ENCODE data around the gene MROH2B.
"Not testable (repeated sequence)": the region's sequence is repeated elsewhere in the genome, so short reads cannot be mapped to it uniquely, and the experiment has no call there.

GRCh38 chr5:41022600-41022999, 48.5 kb downstream of the MROH2B start:
- TF ChIP-seq EZH2 (IDR thresholded peaks at IDR 0.05; ENCODE audit: borderline replicate concordance, low read depth, low read length, severe bottlenecking); CTCF (IDR thresholded peaks at IDR 0.05; ENCODE audit: borderline replicate concordance, extremely low read depth, low read length, poor library complexity, severe bottlenecking): not testable (repeated sequence)
